GM12878 (cell line): ENCODE results near the gene FAM193A. TPM values are rescaled to one million over a fixed set of nuclear protein-coding genes. Genes with fewer than 3 reads are reported as not detected.

Source experiments
- ETV6 ChIP-seq, 2 experiments: fragments of 450-650 bp in 1 of 2; IDR thresholded peaks in 1 of 2; conservative IDR thresholded peaks in 1 of 2; 2 replicates each; pipeline ENCODE4 v1.6.1; 2014; ENCODE audit warnings: antibody characterized with exemption in 1 of 2, borderline replicate concordance in 1 of 2, low read depth in 1 of 2, mild to moderate bottlenecking in 1 of 2, moderate library complexity in 1 of 2
- SREBF2 ChIP-seq: IDR thresholded peaks from 2 replicates; pipeline ENCODE4 v1.6.1; 2012; ENCODE audit warnings: mild to moderate bottlenecking, low read length
- polyA plus RNA-seq, 11 experiments: library from polyadenylated mRNA; depleted of rRNA in 4 of 11; unstranded in 6 of 11; stranded (reverse) in 5 of 11; fragments of >200 nt; fragmentation: Nextera tagmentation in 4 of 11; fragmentation: Illumina TruSeq in 1 of 11; extraction: Ambion mirVana in 4 of 11; extraction: Trizol in 1 of 11; gene quantifications; 1 replicate in 1 of 11; 2 replicates in 10 of 11; pipeline versions ENCODE4 v1.2.1 to v1.2.3, GENCODE V29; 2011 to 2016; ENCODE audit warnings: inconsistent platforms in 2 of 11, missing spikeins in 2 of 11, low read depth in 1 of 11
- total RNA-seq, 4 experiments: library from RNA; depleted of rRNA in 3 of 4; stranded (reverse); fragments of >200 nt in 3 of 4; fragmentation: Illumina TruSeq in 1 of 4; extraction: Trizol in 1 of 4; gene quantifications; 2 replicates each; pipeline versions ENCODE4 v1.2.1 to v1.2.3, GENCODE V29; 2013 to 2021
- TF ChIP-seq, protein P1 (sequence below): fragments of 450-650 bp; formaldehyde crosslinking; IDR thresholded peaks from 2 replicates; pipeline ENCODE4 v1.5.0; 2022; ENCODE audit warnings: mild to moderate bottlenecking, missing genetic modification characterization
- TF ChIP-seq, protein P2 (sequence below): fragments of 450-650 bp; IDR thresholded peaks from 2 replicates; pipeline ENCODE4 v1.6.1; 2017; ENCODE audit warnings: mild to moderate bottlenecking, moderate library complexity

Gene FAM193A
- total and polyA plus RNA-seq, 10 of the 15 experiments (the other 5 are each of a cell fraction or from before 2014, with no cell fraction given), result 0.52 to 23.3 (median 7.4) TPM

DNA sequence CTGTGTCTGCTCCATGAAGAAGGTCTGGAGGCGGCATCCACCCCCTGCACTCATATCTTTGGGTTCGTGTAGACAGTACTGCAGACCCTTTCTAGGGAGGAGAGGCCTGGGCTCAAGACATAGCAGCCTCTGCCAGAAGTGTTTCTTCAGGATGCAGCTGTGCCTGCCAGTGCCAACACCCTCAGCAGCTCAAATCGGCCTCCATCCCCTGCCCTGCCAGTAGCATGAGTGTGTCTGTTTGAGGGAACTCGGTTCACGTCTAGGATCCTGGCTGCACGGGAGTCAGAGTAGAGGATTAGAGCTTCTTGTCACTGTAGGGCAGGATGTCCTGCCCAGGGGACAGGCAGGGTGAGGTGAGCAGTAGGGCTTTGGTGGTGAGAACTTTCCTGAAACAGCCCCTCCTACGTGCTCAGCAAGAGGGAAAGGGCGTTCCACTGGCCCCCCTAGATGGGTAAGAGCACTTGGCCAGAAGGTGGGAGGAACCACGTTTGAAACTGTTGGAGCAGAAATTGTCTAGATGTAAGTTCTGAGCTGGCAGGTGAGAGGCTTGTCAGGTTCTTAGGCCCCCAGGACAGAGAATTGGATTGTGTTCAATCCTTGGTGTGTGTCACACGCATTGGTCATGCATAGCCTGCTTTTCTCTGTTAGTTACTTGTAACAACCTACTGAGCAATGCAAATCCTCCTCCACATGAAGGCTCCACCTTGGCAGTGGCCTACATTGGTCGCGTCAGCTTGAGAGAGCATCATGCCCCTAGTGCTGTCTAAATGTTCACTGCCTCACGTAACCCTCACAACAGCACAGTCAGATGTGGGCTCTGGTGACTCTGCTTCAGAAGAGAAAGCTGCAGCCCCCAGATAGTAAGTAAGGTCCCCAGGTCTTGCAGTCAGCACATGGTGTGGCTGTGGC is 25.8 kb upstream of the FAM193A start (continued):
- TF ChIP-seq, protein P1, sequence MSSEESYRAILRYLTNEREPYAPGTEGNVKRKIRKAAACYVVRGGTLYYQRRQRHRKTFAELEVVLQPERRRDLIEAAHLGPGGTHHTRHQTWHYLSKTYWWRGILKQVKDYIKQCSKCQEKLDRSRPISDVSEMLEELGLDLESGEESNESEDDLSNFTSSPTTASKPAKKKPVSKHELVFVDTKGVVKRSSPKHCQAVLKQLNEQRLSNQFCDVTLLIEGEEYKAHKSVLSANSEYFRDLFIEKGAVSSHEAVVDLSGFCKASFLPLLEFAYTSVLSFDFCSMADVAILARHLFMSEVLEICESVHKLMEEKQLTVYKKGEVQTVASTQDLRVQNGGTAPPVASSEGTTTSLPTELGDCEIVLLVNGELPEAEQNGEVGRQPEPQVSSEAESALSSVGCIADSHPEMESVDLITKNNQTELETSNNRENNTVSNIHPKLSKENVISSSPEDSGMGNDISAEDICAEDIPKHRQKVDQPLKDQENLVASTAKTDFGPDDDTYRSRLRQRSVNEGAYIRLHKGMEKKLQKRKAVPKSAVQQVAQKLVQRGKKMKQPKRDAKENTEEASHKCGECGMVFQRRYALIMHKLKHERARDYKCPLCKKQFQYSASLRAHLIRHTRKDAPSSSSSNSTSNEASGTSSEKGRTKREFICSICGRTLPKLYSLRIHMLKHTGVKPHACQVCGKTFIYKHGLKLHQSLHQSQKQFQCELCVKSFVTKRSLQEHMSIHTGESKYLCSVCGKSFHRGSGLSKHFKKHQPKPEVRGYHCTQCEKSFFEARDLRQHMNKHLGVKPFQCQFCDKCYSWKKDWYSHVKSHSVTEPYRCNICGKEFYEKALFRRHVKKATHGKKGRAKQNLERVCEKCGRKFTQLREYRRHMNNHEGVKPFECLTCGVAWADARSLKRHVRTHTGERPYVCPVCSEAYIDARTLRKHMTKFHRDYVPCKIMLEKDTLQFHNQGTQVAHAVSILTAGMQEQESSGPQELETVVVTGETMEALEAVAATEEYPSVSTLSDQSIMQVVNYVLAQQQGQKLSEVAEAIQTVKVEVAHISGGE (CRISPR knock-in tag), result no peak
- TF ChIP-seq, protein P2, sequence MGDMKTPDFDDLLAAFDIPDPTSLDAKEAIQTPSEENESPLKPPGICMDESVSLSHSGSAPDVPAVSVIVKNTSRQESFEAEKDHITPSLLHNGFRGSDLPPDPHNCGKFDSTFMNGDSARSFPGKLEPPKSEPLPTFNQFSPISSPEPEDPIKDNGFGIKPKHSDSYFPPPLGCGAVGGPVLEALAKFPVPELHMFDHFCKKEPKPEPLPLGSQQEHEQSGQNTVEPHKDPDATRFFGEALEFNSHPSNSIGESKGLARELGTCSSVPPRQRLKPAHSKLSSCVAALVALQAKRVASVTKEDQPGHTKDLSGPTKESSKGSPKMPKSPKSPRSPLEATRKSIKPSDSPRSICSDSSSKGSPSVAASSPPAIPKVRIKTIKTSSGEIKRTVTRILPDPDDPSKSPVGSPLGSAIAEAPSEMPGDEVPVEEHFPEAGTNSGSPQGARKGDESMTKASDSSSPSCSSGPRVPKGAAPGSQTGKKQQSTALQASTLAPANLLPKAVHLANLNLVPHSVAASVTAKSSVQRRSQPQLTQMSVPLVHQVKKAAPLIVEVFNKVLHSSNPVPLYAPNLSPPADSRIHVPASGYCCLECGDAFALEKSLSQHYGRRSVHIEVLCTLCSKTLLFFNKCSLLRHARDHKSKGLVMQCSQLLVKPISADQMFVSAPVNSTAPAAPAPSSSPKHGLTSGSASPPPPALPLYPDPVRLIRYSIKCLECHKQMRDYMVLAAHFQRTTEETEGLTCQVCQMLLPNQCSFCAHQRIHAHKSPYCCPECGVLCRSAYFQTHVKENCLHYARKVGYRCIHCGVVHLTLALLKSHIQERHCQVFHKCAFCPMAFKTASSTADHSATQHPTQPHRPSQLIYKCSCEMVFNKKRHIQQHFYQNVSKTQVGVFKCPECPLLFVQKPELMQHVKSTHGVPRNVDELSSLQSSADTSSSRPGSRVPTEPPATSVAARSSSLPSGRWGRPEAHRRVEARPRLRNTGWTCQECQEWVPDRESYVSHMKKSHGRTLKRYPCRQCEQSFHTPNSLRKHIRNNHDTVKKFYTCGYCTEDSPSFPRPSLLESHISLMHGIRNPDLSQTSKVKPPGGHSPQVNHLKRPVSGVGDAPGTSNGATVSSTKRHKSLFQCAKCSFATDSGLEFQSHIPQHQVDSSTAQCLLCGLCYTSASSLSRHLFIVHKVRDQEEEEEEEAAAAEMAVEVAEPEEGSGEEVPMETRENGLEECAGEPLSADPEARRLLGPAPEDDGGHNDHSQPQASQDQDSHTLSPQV, result no peak
- TF ChIP-seq ETV6 (conservative IDR thresholded peaks at IDR 0.05 in 1 of 2, IDR thresholded peaks at IDR 0.05 in 1 of 2; ENCODE audit: borderline replicate concordance in 1 of 2, low read depth in 1 of 2), result no peak
- TF ChIP-seq SREBF2, result no peak
